Urinary bladder (tissue), 4 donors: ENCODE data around the gene BRD4. TPM values are rescaled to one million over a fixed set of nuclear protein-coding genes. Genes with fewer than 3 reads are reported as not detected.

Source experiments
- DNase-seq: peaks from one replicate; pipeline ENCODE4 v3.0.0-alpha.2; 2015; ENCODE audit errors: extremely low spot score
- H3K27ac ChIP-seq: one replicate; pipeline ENCODE4 v1.5.1; 2013; ENCODE audit warnings: low read depth, mild to moderate bottlenecking, moderate library complexity
- H3K36me3 ChIP-seq: one replicate; pipeline ENCODE4 v1.6.1; 2013; ENCODE audit warnings: mild to moderate bottlenecking, moderate library complexity; ENCODE audit not compliant: insufficient read depth
- H3K4me1 ChIP-seq: one replicate; pipeline ENCODE4 v1.6.1; 2013; ENCODE audit warnings: mild to moderate bottlenecking, moderate library complexity; ENCODE audit not compliant: insufficient read depth
- H3K4me3 ChIP-seq: one replicate; pipeline ENCODE4 v1.5.1; 2013; ENCODE audit warnings: low read depth, low read length
- WGBS: extraction: QIAGEN DNeasy Blood & Tissue Kit; methylation state at CpG from one replicate; pipeline ENCODE4 v1.1.7; 2013; 5-methylcytosine and 5-hydroxymethylcytosine counted together
- polyA plus RNA-seq: library from polyadenylated mRNA; stranded (reverse); fragments of 200-250 nt; gene quantifications from one replicate; pipeline ENCODE4 v1.2.3, GENCODE V29; 2013
- total RNA-seq: library from RNA; depleted of rRNA; stranded (reverse); fragments of >200 nt; gene quantifications from one replicate; pipeline ENCODE4 v1.2.3, GENCODE V29; 2014
- donor health status: healthy with polysubstance abuse.
- donor health status: healthy.

The BRD4 gene
- total and polyA plus RNA-seq, 2 donors, result 16.4 to 28.0 TPM

DNA sequence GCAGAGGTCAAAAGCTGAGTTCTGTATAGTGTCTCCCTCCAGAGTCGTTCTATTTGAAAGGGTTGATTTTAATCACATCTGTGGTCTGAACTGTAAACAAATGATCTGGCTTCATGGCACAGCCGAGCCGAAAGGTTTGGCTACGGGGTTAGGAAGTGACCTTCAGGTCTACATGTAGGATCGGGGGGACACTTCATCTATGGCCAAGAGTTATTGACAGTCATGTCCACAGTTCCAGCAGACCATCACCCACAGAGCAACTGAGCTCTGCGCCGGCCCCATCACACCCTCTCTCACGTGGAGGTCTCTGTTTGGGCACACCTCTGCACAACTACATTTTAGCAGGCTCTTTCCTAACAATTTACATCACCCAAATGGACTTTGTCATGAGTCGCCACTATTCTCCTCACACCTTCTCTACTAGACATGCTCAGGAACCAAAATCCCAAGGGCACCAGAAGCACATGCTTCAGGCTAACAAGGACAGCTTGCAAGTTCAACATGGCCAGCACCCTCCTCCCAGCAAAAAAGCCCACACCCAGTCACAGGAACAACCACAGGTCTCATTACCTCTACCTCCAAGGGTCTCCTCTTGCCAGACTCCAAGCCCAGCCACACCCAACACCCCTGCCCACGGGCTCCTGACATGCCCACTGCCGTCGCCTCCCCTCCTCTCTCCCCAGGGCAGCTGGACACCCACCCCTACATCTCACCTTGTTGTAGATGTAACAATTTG is 64.0 kb downstream of the BRD4 start:
- WGBS, result 63% methylated on average over 12 of the region's 12 CpGs
- DNase-seq, result no peak
- Histone ChIP-seq H3K27ac (no peak overlapping the region), H3K4me3 (no peak overlapping the region), H3K36me3 (no peaks in the 10 kb centered on the region), H3K4me1 (no peaks in the 10 kb centered on the region)

DNA sequence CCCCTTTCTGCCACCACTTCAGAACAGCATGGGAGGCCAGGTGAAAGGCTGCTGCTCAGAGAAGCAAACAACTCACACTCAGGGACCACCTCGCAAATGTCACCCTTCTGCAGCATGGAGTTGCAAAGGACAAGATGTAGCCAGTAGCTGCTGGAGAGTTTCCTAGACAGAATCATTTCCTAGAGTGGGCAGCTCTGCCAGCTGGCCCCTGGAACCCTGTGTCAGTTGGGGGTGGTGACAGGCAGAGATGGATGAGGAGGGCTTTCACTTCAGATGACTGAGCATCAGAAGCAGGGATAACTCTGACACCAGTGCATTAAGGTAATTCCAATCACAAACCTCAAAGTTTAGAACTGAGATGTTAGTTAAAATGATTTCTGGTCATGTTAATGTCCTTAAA is 65.7 kb downstream of the BRD4 start:
- H3K4me1 ChIP-seq, result no peaks in the 10 kb centered on the region
- no peak overlapping the region for H3K27ac ChIP-seq
- WGBS, result 83% methylated on average over 1 of the region's 1 CpG
- no peak for DNase-seq
- no peak overlapping the region for H3K4me3 ChIP-seq
- H3K36me3 ChIP-seq, result no peaks in the 10 kb centered on the region

DNA sequence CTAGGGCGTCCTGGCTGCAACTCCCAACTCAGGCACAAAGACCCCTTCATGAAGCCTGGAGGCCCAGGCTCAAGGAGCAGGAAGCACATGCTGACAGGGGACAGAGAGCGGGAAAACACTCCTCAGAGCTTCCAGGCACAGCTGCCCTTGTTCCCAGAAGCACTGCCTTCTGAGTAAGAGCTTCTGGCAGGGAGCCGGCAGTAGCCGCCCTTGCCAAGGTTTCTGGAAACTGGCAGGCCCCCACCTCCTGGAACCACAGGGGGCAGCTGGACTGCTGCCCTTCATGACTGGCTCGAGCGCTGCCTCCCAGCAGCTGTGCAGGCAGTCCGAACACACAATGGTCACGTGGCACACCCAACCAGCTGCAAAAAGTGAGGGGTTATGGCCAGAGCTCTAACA is 66.5 kb downstream of the BRD4 start:
- Histone ChIP-seq H3K36me3 (no peaks in the 10 kb centered on the region), H3K4me3 (no peak overlapping the region), H3K27ac (no peak overlapping the region), H3K4me1 (no peaks in the 10 kb centered on the region)
- peak; percentile 37 for DNase-seq
- WGBS, result 14% methylated on average over 8 of the region's 8 CpGs

DNA sequence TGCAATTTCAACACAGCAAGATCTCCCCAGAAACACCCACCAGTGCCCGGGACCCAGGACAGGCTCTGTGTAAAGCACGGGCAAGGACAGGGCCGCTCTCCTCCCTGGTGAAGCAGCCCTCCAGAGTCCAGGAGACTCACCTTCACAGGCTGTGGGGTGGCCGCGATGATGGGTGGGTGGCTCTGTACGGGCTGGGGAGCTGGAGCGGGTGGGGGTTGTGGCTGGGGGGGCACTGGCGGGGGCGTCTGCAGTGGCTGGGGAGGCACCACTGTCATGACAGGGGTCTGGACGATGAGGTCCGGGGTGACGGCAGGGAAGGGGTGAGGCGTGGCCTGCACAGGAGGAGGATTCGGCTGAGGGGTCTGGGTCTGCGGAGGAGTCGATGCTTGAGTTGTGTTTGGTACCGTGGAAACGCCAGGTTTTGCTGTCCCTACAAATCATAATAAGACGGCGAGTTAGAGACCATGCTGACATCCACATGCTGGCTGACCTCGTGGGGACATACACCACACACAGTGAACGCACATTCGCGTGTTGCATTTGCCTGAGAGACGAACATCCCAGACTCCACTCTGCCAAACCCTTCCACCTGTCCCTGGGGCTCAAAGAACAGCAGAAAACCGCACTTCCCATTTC is 67.0 kb downstream of the BRD4 start:
- H3K27ac ChIP-seq, result no peak overlapping the region
- no peaks in the 10 kb centered on the region for H3K4me1 ChIP-seq
- no peak overlapping the region for H3K4me3 ChIP-seq
- 59% methylated on average over 26 of the region's 26 CpGs for WGBS
- H3K36me3 ChIP-seq, result no peaks in the 10 kb centered on the region
- no peak for DNase-seq

DNA sequence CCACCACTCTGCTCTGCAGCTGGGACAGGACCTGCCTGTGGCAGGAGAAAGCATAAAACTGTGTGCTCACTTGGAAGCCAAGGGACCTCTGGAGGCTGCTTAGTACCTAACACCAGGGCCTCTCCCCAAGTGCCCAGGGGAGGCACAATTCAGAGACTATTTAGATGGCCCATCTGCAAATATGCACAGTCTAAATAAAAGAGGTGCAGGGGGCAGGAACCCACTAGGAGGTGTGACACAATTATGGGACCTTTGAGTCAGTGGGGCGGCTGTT is 67.5 kb downstream of the BRD4 start:
- no peaks in the 10 kb centered on the region for H3K36me3 ChIP-seq
- DNase-seq, result no peak
- 76% methylated on average over 1 of the region's 1 CpG for WGBS
- no peak overlapping the region for H3K27ac ChIP-seq
- no peaks in the 10 kb centered on the region for H3K4me1 ChIP-seq
- H3K4me3 ChIP-seq, result no peak overlapping the region

DNA sequence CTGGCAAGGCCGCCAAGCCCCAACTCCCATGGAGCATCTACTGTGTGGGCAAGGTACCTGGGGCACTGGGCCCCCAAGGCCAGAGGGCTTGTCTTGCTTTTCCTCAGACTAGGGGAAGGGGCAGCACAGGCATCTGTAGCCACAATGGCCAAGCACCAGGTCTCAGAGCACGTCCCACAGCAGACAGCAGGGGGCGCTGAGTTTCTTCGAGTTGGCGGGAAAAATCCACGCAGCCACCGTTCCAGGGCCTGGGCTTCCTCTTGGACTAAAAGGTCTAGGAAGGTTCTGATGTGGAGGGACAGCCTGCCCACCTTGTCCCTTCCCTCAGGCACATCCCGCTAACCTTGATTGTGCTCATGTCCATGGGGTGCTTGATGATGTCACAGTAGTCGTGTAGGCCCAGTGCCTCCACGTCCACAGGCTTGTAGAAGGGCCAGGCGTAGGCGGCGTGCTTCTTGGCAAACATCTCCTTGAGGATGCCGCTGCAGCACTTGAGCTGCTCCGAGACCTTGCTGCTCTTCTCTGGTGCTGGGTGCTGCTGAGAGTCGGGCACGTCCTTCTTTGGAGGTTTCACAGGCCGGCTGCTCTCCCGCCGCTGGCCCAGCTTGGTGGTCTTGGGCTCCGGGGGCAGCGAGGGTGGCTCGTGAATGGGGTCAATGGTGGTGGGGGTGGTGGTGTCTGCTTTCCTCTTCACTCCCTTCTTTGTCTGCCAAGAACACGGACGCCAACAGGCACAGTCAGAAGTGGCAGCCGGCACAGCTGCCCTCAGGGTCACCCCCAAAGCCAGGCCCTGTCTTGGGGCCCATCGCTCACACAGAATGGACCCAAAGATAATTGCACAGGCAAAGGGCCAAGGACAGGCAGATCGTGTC is 68.0 kb downstream of the BRD4 start:
- no peak for DNase-seq
- Histone ChIP-seq H3K4me1 (no peaks in the 10 kb centered on the region), H3K4me3 (no peak overlapping the region), H3K36me3 (peaks cover 2% of the 10 kb centered on the region), H3K27ac (no peak overlapping the region)
- WGBS, result 64% methylated on average over 28 of the region's 28 CpGs

DNA sequence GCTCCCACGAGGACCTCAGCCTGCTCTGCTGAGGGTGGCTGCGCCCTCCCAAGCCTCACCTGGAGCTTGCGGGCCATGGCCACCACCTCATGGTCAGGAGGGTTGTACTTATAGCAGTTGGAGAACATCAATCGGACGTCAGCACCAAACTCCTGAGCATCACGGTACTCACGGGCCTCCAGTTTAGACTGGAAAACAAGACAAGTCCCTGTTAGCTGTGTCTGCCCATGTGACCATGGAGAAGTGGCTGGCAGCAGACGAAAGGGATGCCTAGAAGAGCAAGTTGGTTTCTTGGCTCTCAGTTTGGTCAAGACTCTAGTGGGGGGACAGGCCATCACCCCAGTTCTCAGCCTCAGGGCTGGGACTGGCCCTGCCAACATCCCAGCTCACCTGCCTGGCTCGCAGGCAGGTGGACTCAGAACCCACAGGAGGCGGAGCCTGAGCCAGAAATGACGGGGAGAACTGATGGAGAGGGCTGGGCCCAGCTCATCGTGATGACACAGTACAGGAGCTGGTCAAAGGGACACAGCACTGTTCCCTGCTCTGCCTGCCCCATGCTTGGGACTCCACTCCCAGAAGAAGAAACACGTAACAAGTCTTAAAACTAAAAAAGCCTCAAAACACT is 68.9 kb downstream of the BRD4 start:
- Histone ChIP-seq H3K27ac (no peak overlapping the region), H3K4me3 (no peak overlapping the region), H3K36me3 (peaks cover 2% of the 10 kb centered on the region), H3K4me1 (no peaks in the 10 kb centered on the region)
- 83% methylated on average over 13 of the region's 13 CpGs for WGBS
- DNase-seq, result no peak

DNA sequence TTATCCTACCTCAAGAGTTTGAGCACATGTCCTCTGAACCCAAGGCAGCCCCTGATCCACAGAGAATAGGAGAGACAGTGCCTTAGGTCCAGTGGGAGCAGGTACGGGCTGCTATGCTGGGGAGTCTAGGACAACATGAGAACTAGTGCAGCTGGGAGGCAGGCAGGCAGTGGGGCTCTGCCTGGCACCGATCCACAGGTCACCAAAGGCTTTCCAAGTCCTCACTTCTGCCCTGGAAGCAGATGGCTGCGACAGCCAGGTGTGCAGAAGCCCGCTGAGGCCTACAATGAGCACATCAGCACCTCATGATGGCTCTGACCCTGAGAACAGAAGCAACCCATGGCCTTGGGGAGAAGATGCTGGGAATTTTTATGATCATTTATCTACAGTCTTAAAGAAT is 70.3 kb downstream of the BRD4 start:
- no peak for DNase-seq
- Histone ChIP-seq H3K36me3 (peaks cover 2% of the 10 kb centered on the region), H3K4me3 (no peak overlapping the region), H3K4me1 (no peaks in the 10 kb centered on the region), H3K27ac (no peak overlapping the region)
- 90% methylated on average over 4 of the region's 4 CpGs for WGBS

DNA sequence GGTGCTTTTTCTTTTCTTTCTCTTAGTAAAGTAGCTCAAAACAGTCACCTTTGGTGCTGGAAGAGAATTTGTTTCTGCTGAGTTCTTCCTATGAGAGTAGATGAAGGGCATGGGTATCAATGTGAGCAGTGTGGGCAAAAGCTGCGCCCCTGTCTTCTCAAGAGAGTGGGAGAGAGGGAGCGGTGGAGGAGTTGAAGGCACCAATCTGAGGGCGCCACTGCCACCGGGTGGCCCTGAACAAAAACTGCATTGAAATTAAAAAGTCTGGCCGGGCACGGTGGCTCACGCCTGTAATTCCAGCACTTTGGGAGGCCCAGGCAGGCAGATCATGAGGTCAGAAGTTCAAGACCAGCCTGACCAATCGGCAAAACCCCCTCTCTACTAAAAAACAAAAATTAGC is 71.4 kb downstream of the BRD4 start:
- Histone ChIP-seq H3K4me1 (no peaks in the 10 kb centered on the region), H3K4me3 (no peak overlapping the region), H3K27ac (no peak overlapping the region), H3K36me3 (peaks cover 2% of the 10 kb centered on the region)
- no peak for DNase-seq
- WGBS, result 81% methylated on average over 8 of the region's 8 CpGs

DNA sequence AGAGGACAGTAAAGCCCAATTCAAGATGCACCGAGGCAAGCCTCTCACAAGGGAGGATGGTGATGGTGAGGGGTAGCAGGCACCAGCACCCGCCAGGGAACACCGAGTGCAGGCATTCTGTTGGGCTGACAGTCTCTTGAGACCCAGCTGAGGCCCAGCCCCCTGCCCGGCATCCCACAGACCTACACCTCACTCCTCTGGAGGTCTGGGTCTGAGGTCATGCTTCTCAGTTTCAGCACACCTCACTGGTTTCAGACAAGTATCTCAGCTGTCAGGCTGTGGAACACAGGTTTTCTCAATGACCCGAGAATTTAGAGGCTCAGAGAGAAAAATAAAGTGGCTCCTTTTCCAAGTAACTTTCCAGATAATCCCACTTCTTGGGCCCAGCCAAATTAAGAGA is 72.4 kb downstream of the BRD4 start:
- Histone ChIP-seq H3K4me3 (no peak overlapping the region), H3K27ac (no peak overlapping the region), H3K36me3 (peaks cover 5% of the 10 kb centered on the region), H3K4me1 (no peaks in the 10 kb centered on the region)
- DNase-seq, result no peak
- WGBS, result 87% methylated on average over 5 of the region's 5 CpGs

DNA sequence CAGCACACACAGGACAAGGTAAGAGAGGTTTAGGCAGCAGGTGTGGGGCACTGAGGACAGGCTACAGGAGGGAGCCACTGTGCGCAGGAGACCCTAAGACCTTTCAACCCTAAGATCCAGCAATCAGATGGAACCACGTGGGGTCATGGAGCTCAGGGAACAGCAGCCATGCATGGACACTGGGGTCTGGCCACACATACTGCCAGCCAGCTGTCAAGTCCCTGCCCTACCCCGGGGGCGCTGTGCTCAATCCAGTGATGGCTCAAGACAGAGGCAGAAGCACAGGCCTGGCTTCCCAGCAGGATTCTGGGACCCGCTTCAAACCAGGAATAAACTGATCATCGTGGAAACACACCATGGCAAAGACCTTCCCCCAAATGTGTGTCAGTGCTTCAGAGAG is 74.6 kb downstream of the BRD4 start:
- H3K4me1 ChIP-seq, result no peaks in the 10 kb centered on the region
- H3K27ac ChIP-seq, result no peak overlapping the region
- H3K36me3 ChIP-seq, result peaks cover 5% of the 10 kb centered on the region
- WGBS, result 91% methylated on average over 6 of the region's 6 CpGs
- H3K4me3 ChIP-seq, result no peak overlapping the region
- no peak for DNase-seq

DNA sequence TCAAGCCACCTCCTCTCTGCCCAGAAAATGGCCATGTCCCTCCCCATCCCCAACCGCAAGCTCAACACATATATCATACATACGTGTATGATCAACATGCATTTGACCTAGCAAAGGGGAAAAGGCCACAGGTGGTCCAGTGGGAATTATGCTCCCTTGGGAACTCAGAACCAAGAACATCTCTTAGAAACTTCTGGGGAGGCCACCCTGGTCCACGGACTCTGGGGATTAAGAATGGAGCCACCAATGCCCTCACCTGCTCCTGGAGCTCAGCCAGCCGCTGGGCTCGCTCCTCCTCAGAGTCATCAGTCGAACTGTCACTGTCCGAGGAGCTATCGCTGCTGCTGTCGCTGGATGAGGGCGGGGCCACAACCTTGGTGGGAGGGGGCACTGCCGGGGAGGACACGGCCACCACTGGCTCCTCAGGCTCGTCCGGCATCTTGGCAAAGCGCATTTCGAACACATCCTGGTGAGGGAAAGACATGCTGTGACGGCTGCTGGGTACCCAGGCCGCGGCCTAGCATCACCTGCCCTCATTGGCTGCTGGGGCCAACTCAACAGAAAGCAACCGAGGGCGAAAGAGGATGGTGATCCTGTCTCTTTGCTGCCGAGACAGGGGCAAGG is 75.5 kb downstream of the BRD4 start:
- no peak overlapping the region for H3K27ac ChIP-seq
- peaks cover 5% of the 10 kb centered on the region for H3K36me3 ChIP-seq
- 90% methylated on average over 22 of the region's 22 CpGs for WGBS
- H3K4me1 ChIP-seq, result no peaks in the 10 kb centered on the region
- DNase-seq, result no peak
- H3K4me3 ChIP-seq, result no peak overlapping the region

DNA sequence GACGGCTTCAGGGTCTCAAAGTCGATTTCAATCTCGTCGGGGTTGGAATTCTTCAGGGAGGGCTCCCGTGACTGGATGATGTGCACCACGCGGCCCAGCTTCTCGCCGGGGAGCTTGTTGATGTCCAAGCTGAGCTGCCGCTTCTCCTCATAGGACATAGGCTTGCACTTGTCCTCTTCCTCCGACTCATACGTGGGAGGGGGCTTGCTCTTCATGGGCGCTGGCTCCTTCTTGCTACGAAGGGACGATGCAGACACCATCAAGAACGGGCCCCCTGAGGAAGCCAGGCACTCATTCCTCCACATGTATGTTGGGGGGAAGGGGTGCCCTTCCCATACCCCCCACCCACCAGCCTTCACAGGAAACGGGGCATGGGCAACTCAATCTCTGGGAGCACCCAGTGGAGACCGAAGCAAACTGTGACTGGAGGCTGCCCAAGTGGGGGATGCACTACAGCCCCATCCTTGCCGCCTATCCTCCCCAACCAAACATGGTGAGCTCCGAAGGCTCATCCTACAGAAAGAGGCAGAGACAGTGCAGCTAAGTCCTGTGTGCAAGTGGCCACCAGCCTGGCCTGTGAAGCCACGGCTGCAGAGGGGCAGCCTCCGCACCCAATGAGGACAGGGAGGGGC is 76.9 kb downstream of the BRD4 start:
- no peaks in the 10 kb centered on the region for H3K4me1 ChIP-seq
- 92% methylated on average over 22 of the region's 22 CpGs for WGBS

More for the DNA sequence above, 76.9 kb downstream of the BRD4 start:
- no peak for DNase-seq
- H3K27ac ChIP-seq, result no peak overlapping the region
- no peak overlapping the region for H3K4me3 ChIP-seq
- H3K36me3 ChIP-seq, result peaks cover 5% of the 10 kb centered on the region
